ENCODE data around the gene LLCFC1.

The LLCFC1 gene

GRCh38 chr7:142935941-142936565, 3.2 kb upstream of the LLCFC1 start:
- Mint-ChIP-seq H3K27me3 (peaks cover 34% of the 10 kb centered on the region), H3K36me3 (ENCODE audit: insufficient read depth) (no peaks in the 10 kb centered on the region), H3K4me1 (no peaks in the 10 kb centered on the region), H3K4me3 (no peak overlapping the region), H3K9me3 (no peaks in the 10 kb centered on the region), H3K27ac (ENCODE audit: low read depth) (no peak overlapping the region)
- ATAC-seq (replicated peaks; ENCODE audit: extremely low read depth, poor library complexity, severe bottlenecking) (no peak), DNase-seq (ENCODE audit: low spot score in 2 of 2) (no peak)

GRCh38 chr7:142938611-142939010, 673 bp upstream of the LLCFC1 start:
- no peak overlapping the region for H3K4me3 Mint-ChIP-seq
- H3K4me1 Mint-ChIP-seq, result no peaks in the 10 kb centered on the region
- H3K36me3 Mint-ChIP-seq (ENCODE audit: insufficient read depth), result no peaks in the 10 kb centered on the region
- H3K9me3 Mint-ChIP-seq, result no peaks in the 10 kb centered on the region
- H3K27ac Mint-ChIP-seq (ENCODE audit: low read depth), result no peak overlapping the region
- ATAC-seq (replicated peaks; ENCODE audit: extremely low read depth, poor library complexity, severe bottlenecking) (no peak), DNase-seq (ENCODE audit: low spot score in 2 of 2) (no peak)
- H3K27me3 Mint-ChIP-seq, result peaks cover 48% of the 10 kb centered on the region

- no peak for ATAC-seq (replicated peaks; ENCODE audit: extremely low read depth, poor library complexity, severe bottlenecking)
- H3K27ac Mint-ChIP-seq (ENCODE audit: low read depth), result no peak overlapping the region
- no peaks in the 10 kb centered on the region for H3K4me1 Mint-ChIP-seq
- no peaks in the 10 kb centered on the region for H3K9me3 Mint-ChIP-seq
- no peaks in the 10 kb centered on the region for H3K36me3 Mint-ChIP-seq (ENCODE audit: insufficient read depth)
- peaks cover 64% of the 10 kb centered on the region for H3K27me3 Mint-ChIP-seq
- no peak overlapping the region for H3K4me3 Mint-ChIP-seq
- no peak for DNase-seq (ENCODE audit: low spot score in 2 of 2)
Measured at GRCh38 chr7:142940966-142941535, 1.8 kb downstream of the LLCFC1 start.

- Mint-ChIP-seq H3K4me1 (no peaks in the 10 kb centered on the region), H3K27me3 (peaks cover 64% of the 10 kb centered on the region), H3K36me3 (ENCODE audit: insufficient read depth) (no peaks in the 10 kb centered on the region), H3K27ac (ENCODE audit: low read depth) (no peak overlapping the region), H3K4me3 (no peak overlapping the region), H3K9me3 (no peaks in the 10 kb centered on the region)
- DNase-seq (ENCODE audit: low spot score in 2 of 2) (no peak), ATAC-seq (replicated peaks; ENCODE audit: extremely low read depth, poor library complexity, severe bottlenecking) (no peak)
Measured at GRCh38 chr7:142941541-142941940, 2.3 kb downstream of the LLCFC1 start.

GRCh38 chr7:142942746-142943145, 3.5 kb downstream of the LLCFC1 start:
- H3K27me3 Mint-ChIP-seq, result peaks cover 68% of the 10 kb centered on the region
- DNase-seq (ENCODE audit: low spot score in 2 of 2) (no peak), ATAC-seq (replicated peaks; ENCODE audit: extremely low read depth, poor library complexity, severe bottlenecking) (no peak)
- H3K4me1 Mint-ChIP-seq, result no peaks in the 10 kb centered on the region
- H3K27ac Mint-ChIP-seq (ENCODE audit: low read depth), result no peak overlapping the region
- H3K9me3 Mint-ChIP-seq, result no peaks in the 10 kb centered on the region
- H3K4me3 Mint-ChIP-seq, result no peak overlapping the region
- H3K36me3 Mint-ChIP-seq (ENCODE audit: insufficient read depth), result no peaks in the 10 kb centered on the region

- Mint-ChIP-seq H3K27ac (ENCODE audit: low read depth) (no peak overlapping the region), H3K4me3 (no peak overlapping the region), H3K27me3 (peaks cover 77% of the 10 kb centered on the region), H3K9me3 (no peaks in the 10 kb centered on the region), H3K4me1 (no peaks in the 10 kb centered on the region), H3K36me3 (ENCODE audit: insufficient read depth) (no peaks in the 10 kb centered on the region)
- DNase-seq (ENCODE audit: low spot score in 2 of 2) (no peak), ATAC-seq (replicated peaks; ENCODE audit: extremely low read depth, poor library complexity, severe bottlenecking) (no peak)
Measured at GRCh38 chr7:142943706-142944268, 4.5 kb downstream of the LLCFC1 start.

GRCh38 chr7:142945001-142945400, 5.7 kb downstream of the LLCFC1 start:
- H3K4me3 Mint-ChIP-seq, result no peak overlapping the region

GRCh38 chr7:142948603-142949002, 9.3 kb downstream of the LLCFC1 start:
- Mint-ChIP-seq H3K4me3 (no peak overlapping the region), H3K27me3 (peaks cover 62% of the 10 kb centered on the region), H3K9me3 (peaks cover under 1% of the 10 kb centered on the region), H3K36me3 (ENCODE audit: insufficient read depth) (peaks cover 1% of the 10 kb centered on the region), H3K27ac (ENCODE audit: low read depth) (no peak overlapping the region), H3K4me1 (no peaks in the 10 kb centered on the region)
- ATAC-seq (replicated peaks; ENCODE audit: extremely low read depth, poor library complexity, severe bottlenecking) (no peak), DNase-seq (ENCODE audit: low spot score in 2 of 2) (no peak)

More at GRCh38 chr7:142945001-142945400, 5.7 kb downstream of the LLCFC1 start:
- Mint-ChIP-seq H3K9me3 (no peaks in the 10 kb centered on the region), H3K4me1 (no peaks in the 10 kb centered on the region), H3K27me3 (peaks cover 82% of the 10 kb centered on the region), H3K27ac (ENCODE audit: low read depth) (no peak overlapping the region), H3K36me3 (ENCODE audit: insufficient read depth) (no peaks in the 10 kb centered on the region)
- ATAC-seq (replicated peaks; ENCODE audit: extremely low read depth, poor library complexity, severe bottlenecking) (no peak), DNase-seq (ENCODE audit: low spot score in 2 of 2) (no peak)

- H3K4me1 Mint-ChIP-seq, result no peaks in the 10 kb centered on the region
- peaks cover 10% of the 10 kb centered on the region for H3K9me3 Mint-ChIP-seq
- DNase-seq (ENCODE audit: low spot score in 2 of 2) (no peak), ATAC-seq (replicated peaks; ENCODE audit: extremely low read depth, poor library complexity, severe bottlenecking) (no peak)
- peaks cover 1% of the 10 kb centered on the region for H3K36me3 Mint-ChIP-seq (ENCODE audit: insufficient read depth)
- H3K4me3 Mint-ChIP-seq, result no peak overlapping the region
- H3K27me3 Mint-ChIP-seq, result peaks cover 51% of the 10 kb centered on the region
- H3K27ac Mint-ChIP-seq (ENCODE audit: low read depth), result no peak overlapping the region
Measured at GRCh38 chr7:142950235-142950634, 11.0 kb downstream of the LLCFC1 start.

GRCh38 chr7:142954680-142955268, 15.5 kb downstream of the LLCFC1 start:
- no peaks in the 10 kb centered on the region for H3K4me1 Mint-ChIP-seq
- H3K9me3 Mint-ChIP-seq, result peaks cover 25% of the 10 kb centered on the region
- no peak for ATAC-seq (replicated peaks; ENCODE audit: extremely low read depth, poor library complexity, severe bottlenecking)
- DNase-seq (ENCODE audit: low spot score in 2 of 2), result no peak
- peaks cover 32% of the 10 kb centered on the region for H3K27me3 Mint-ChIP-seq
- H3K4me3 Mint-ChIP-seq, result no peak overlapping the region
- no peak overlapping the region for H3K27ac Mint-ChIP-seq (ENCODE audit: low read depth)
- peaks cover 1% of the 10 kb centered on the region for H3K36me3 Mint-ChIP-seq (ENCODE audit: insufficient read depth)

GRCh38 chr7:142956951-142957623, 17.8 kb downstream of the LLCFC1 start:
- peaks cover 25% of the 10 kb centered on the region for H3K9me3 Mint-ChIP-seq
- no peak overlapping the region for H3K27ac Mint-ChIP-seq (ENCODE audit: low read depth)
- peaks cover 37% of the 10 kb centered on the region for H3K27me3 Mint-ChIP-seq
- H3K36me3 Mint-ChIP-seq (ENCODE audit: insufficient read depth), result no peaks in the 10 kb centered on the region
- ATAC-seq (replicated peaks; ENCODE audit: extremely low read depth, poor library complexity, severe bottlenecking) (no peak), DNase-seq (ENCODE audit: low spot score in 2 of 2) (no peak)
- H3K4me1 Mint-ChIP-seq, result no peaks in the 10 kb centered on the region
- no peak overlapping the region for H3K4me3 Mint-ChIP-seq

GRCh38 chr7:142957723-142958122, 18.4 kb downstream of the LLCFC1 start:
- ATAC-seq (replicated peaks; ENCODE audit: extremely low read depth, poor library complexity, severe bottlenecking), result no peak
- no peaks in the 10 kb centered on the region for H3K36me3 Mint-ChIP-seq (ENCODE audit: insufficient read depth)
- H3K4me1 Mint-ChIP-seq, result no peaks in the 10 kb centered on the region
- H3K9me3 Mint-ChIP-seq, result peaks cover 25% of the 10 kb centered on the region
- no peak overlapping the region for H3K4me3 Mint-ChIP-seq
- H3K27me3 Mint-ChIP-seq, result peaks cover 37% of the 10 kb centered on the region
- DNase-seq (ENCODE audit: low spot score in 2 of 2), result no peak
- H3K27ac Mint-ChIP-seq (ENCODE audit: low read depth), result no peak overlapping the region
